ENCODE results near the gene SLC41A3.

SLC41A3 gene

GRCh38 chr3:126025116-126025729 lies 58.7 kb downstream of the SLC41A3 start:
- Histone ChIP-seq H3K4me1 (ENCODE audit: low read length) (no peaks in the 10 kb centered on the region), H2AFZ (ENCODE audit: low read length) (no peak overlapping the region), H3K4me3 (ENCODE audit: low read length) (no peak overlapping the region), H3K9me2 (replicated peaks; ENCODE audit: insufficient read depth, low read length) (no peaks in the 10 kb centered on the region), H3K27ac (ENCODE audit: low read length) (no peak overlapping the region), H3K79me2 (ENCODE audit: low read length) (no peaks in the 10 kb centered on the region), H3K9ac (ENCODE audit: low read length) (no peak overlapping the region), H3K27me3 (replicated peaks; ENCODE audit: insufficient read depth, low read length) (no peaks in the 10 kb centered on the region), H4K20me1 (ENCODE audit: insufficient read depth, low read length) (no peaks in the 10 kb centered on the region), H3F3A (ENCODE audit: insufficient read depth, low read length) (no peaks in the 10 kb centered on the region), H3K36me3 (replicated peaks; ENCODE audit: insufficient read depth, low read length) (no peaks in the 10 kb centered on the region), H3K4me2 (ENCODE audit: low read depth, low read length) (no peak overlapping the region), H3K9me3 (replicated peaks; ENCODE audit: insufficient read depth, low read length) (no peaks in the 10 kb centered on the region)
- no peak for DNase-seq
- no peak for TF ChIP-seq EZH2phosphoT487 (IDR thresholded peaks at IDR 0.05; ENCODE audit: low read length)
- TF ChIP-seq CTCF (IDR thresholded peaks at IDR 0.05; ENCODE audit: low read length): no peak
- no peak for TF ChIP-seq EZH2 (optimal IDR thresholded peaks at IDR 0.05; ENCODE audit: low read depth, low read length)

- DNase-seq: no peak
- Histone ChIP-seq H3K4me3 (ENCODE audit: low read length) (no peak overlapping the region), H3K9ac (ENCODE audit: low read length) (no peak overlapping the region), H3K79me2 (ENCODE audit: low read length) (no peaks in the 10 kb centered on the region), H3K4me1 (ENCODE audit: low read length) (no peaks in the 10 kb centered on the region), H3F3A (ENCODE audit: insufficient read depth, low read length) (no peaks in the 10 kb centered on the region), H3K4me2 (ENCODE audit: low read depth, low read length) (no peak overlapping the region), H2AFZ (ENCODE audit: low read length) (no peak overlapping the region), H3K36me3 (replicated peaks; ENCODE audit: insufficient read depth, low read length) (no peaks in the 10 kb centered on the region), H4K20me1 (ENCODE audit: insufficient read depth, low read length) (no peaks in the 10 kb centered on the region), H3K9me3 (replicated peaks; ENCODE audit: insufficient read depth, low read length) (no peaks in the 10 kb centered on the region), H3K27me3 (replicated peaks; ENCODE audit: insufficient read depth, low read length) (no peaks in the 10 kb centered on the region), H3K9me2 (replicated peaks; ENCODE audit: insufficient read depth, low read length) (no peaks in the 10 kb centered on the region), H3K27ac (ENCODE audit: low read length) (no peak overlapping the region)
- TF ChIP-seq EZH2phosphoT487 (IDR thresholded peaks at IDR 0.05; ENCODE audit: low read length) (no peak), EZH2 (optimal IDR thresholded peaks at IDR 0.05; ENCODE audit: low read depth, low read length) (no peak), CTCF (IDR thresholded peaks at IDR 0.05; ENCODE audit: low read length) (no peak)
Measured at GRCh38 chr3:126024049-126024854, 59.7 kb downstream of the SLC41A3 start.

- Histone ChIP-seq H3K9ac (ENCODE audit: low read length) (no peak overlapping the region), H3K4me3 (ENCODE audit: low read length) (no peak overlapping the region), H2AFZ (ENCODE audit: low read length) (no peak overlapping the region)
Measured at GRCh38 chr3:126023390-126023789, 60.5 kb downstream of the SLC41A3 start.

More at GRCh38 chr3:126023390-126023789, 60.5 kb downstream of the SLC41A3 start:
- H3K79me2 ChIP-seq (ENCODE audit: low read length): no peaks in the 10 kb centered on the region
- H3K4me1 ChIP-seq (ENCODE audit: low read length): no peaks in the 10 kb centered on the region
- TF ChIP-seq EZH2phosphoT487 (IDR thresholded peaks at IDR 0.05; ENCODE audit: low read length) (no peak), EZH2 (optimal IDR thresholded peaks at IDR 0.05; ENCODE audit: low read depth, low read length) (no peak), CTCF (IDR thresholded peaks at IDR 0.05; ENCODE audit: low read length) (no peak)
- H3K36me3 ChIP-seq (replicated peaks; ENCODE audit: insufficient read depth, low read length): no peaks in the 10 kb centered on the region
- no peaks in the 10 kb centered on the region for H3K27me3 ChIP-seq (replicated peaks; ENCODE audit: insufficient read depth, low read length)
- H3F3A ChIP-seq (ENCODE audit: insufficient read depth, low read length): no peaks in the 10 kb centered on the region
- no peak overlapping the region for H3K27ac ChIP-seq (ENCODE audit: low read length)
- no peaks in the 10 kb centered on the region for H3K9me3 ChIP-seq (replicated peaks; ENCODE audit: insufficient read depth, low read length)
- no peaks in the 10 kb centered on the region for H4K20me1 ChIP-seq (ENCODE audit: insufficient read depth, low read length)
- H3K9me2 ChIP-seq (replicated peaks; ENCODE audit: insufficient read depth, low read length): no peaks in the 10 kb centered on the region
- H3K4me2 ChIP-seq (ENCODE audit: low read depth, low read length): no peak overlapping the region
- no peak for DNase-seq
